Measurements from ENCODE around the gene SLX9. TPM values are rescaled to one million over a fixed set of nuclear protein-coding genes. Genes with fewer than 3 reads are reported as not detected.

SLX9 gene
- total and polyA plus RNA-seq, 2 donors (not counting 1 experiment from before 2014, with no cell fraction given), result 11.7 to 15.9 TPM

DNA sequence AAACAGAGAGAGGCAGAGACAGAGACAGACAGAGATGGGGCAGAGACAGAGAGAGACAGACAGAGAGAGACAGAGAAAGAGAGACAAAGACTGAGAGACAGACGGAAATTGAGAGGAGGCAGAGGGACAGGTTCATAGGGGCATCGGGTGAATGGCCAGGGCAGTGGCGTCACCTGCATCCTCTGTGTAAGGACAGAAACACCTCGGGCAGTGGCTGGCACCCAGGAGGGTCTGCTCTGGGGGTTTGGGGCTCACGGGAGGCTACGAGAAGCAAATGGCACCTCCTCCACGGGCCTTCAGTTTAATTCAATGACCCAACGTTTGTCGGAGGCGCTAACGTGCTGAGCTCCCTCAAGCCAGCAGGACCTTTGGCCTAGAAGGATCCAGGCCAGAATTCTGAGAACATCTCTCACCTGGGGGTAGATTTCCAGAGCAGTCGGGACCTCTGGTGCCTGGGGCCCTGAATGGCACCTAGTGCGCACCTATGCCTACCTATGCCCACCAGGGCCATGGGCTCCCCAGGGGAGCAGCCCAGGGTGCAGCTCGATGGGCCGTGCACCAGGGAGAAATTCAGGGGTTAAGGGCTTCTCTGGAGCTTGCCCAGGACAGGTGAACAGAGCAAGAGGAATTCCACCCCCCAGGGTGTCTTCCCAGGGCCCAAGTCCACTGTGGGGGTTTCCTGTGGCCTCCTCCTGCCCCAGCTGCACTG, 45.7 kb upstream of the SLX9 start:
- Histone ChIP-seq H3K9me3 (ENCODE audit: control extremely low read depth in 1 of 3, control insufficient read depth in 2 of 3, insufficient read depth in 1 of 3, low read length in 2 of 3) (peaks cover 0 to 3% (median 0%) of the 10 kb centered on the region in 3 donors), H3K27ac (ENCODE audit: low read length in 2 of 2) (no peak overlapping the region), H3K9ac (ENCODE audit: low read length) (no peak overlapping the region), H3K36me3 (replicated peaks in 1 of 2; ENCODE audit: control extremely low read depth in 1 of 2, control insufficient read depth in 1 of 2, extremely low read depth in 1 of 2, insufficient read depth in 2 of 2, low read length in 1 of 2) (peaks cover 0 to 58% of the 10 kb centered on the region in 2 experiments), H3K79me2 (ENCODE audit: control insufficient read depth, insufficient read depth, low read length) (peaks cover 15% of the 10 kb centered on the region), H4K20me1 (ENCODE audit: control insufficient read depth, insufficient read depth, low read length, poor library complexity, severe bottlenecking) (peaks cover 34% of the 10 kb centered on the region), H3K4me2 (replicated peaks; ENCODE audit: low read depth, low read length, poor library complexity, severe bottlenecking) (no peak overlapping the region), H2AFZ (ENCODE audit: insufficient read depth, low read depth, low read length, poor library complexity, severe bottlenecking) (no peak overlapping the region), H3K4me3 (ENCODE audit: control extremely low read depth in 1 of 5, extremely low read depth in 1 of 5, insufficient read depth in 1 of 5, low read depth in 2 of 5, low read length in 4 of 5) (no peak overlapping the region), H3K27me3 (replicated peaks in 1 of 4; ENCODE audit: control extremely low read depth in 1 of 4, control insufficient read depth in 3 of 4, insufficient read depth in 4 of 4, low read length in 3 of 4) (no peaks in the 10 kb centered on the region), H3K4me1 (ENCODE audit: control insufficient read depth in 2 of 2, insufficient read depth in 2 of 2, low read length in 2 of 2) (peaks cover 3 to 18% of the 10 kb centered on the region in 2 donors)
- intact Hi-C loops (cut with micrococcal nuclease), result loop anchor here (2.0 kb wide), 2 partner anchors 17 to 19 kb away; no protein-coding TSS in a partner anchor
- POLR2A ChIA-PET, result interaction anchor here (0.9 to 1.1 kb wide), 2 partner anchors 34 to 38 kb away, joined by 3 to 9 read pairs; no protein-coding TSS in a partner anchor
- TF ChIP-seq, protein P1, sequence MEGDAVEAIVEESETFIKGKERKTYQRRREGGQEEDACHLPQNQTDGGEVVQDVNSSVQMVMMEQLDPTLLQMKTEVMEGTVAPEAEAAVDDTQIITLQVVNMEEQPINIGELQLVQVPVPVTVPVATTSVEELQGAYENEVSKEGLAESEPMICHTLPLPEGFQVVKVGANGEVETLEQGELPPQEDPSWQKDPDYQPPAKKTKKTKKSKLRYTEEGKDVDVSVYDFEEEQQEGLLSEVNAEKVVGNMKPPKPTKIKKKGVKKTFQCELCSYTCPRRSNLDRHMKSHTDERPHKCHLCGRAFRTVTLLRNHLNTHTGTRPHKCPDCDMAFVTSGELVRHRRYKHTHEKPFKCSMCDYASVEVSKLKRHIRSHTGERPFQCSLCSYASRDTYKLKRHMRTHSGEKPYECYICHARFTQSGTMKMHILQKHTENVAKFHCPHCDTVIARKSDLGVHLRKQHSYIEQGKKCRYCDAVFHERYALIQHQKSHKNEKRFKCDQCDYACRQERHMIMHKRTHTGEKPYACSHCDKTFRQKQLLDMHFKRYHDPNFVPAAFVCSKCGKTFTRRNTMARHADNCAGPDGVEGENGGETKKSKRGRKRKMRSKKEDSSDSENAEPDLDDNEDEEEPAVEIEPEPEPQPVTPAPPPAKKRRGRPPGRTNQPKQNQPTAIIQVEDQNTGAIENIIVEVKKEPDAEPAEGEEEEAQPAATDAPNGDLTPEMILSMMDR (IDR thresholded peaks at IDR 0.05), result no peak
- TF ChIP-seq EZH2 (IDR thresholded peaks at IDR 0.05; ENCODE audit: borderline replicate concordance, insufficient read depth, low read depth, low read length, poor library complexity, severe bottlenecking), result no peak
- H3K27ac Mint-ChIP-seq, result peak overlapping the region; percentile 70
- ATAC-seq (ENCODE audit: low read depth), result no peak
- H3K9me3 Mint-ChIP-seq (ENCODE audit: insufficient read depth), result no peaks in the 10 kb centered on the region
- CTCF ChIA-PET, result interaction anchor here (0.8 to 12.5 kb wide), 14 partner anchors 12 to 244 kb away, joined by 3 to 204 read pairs (median 10); partner anchors contain the start of genes ITGB2, PTTG1IP, SLX9 and UBE2G2
- peaks cover 27% of the 10 kb centered on the region for H3K4me1 Mint-ChIP-seq
- H3K4me3 Mint-ChIP-seq, result no peak overlapping the region
- no peaks in the 10 kb centered on the region for H3K27me3 Mint-ChIP-seq
- DNase-seq, result no peak
- 92% methylated on average over 13 of the region's 15 CpGs for WGBS (ENCODE audit: insufficient coverage)
